Esophagus squamous epithelium (tissue), 4 donors: ENCODE measurements around the gene HUS1.

Experiments used
- POLR2A ChIP-seq, 4 donors: fragments of 450-650 bp; IDR thresholded peaks; one replicate each; pipeline ENCODE4 v1.6.1; 2017; ENCODE audit warnings: antibody characterized with exemption in 4 of 4, mild to moderate bottlenecking in 4 of 4, moderate library complexity in 3 of 4
- TF ChIP-seq, protein P1 (sequence below), 6 experiments: fragments of 450-650 bp in 4 of 6; fragments of 200-600 bp in 2 of 6; sonication (generic) in 2 of 6; IDR thresholded peaks; one replicate each; pipeline ENCODE4 v1.5.1; 2016 to 2019; ENCODE audit warnings: antibody characterized with exemption in 6 of 6, mild to moderate bottlenecking in 4 of 6, moderate library complexity in 4 of 6

DNA sequence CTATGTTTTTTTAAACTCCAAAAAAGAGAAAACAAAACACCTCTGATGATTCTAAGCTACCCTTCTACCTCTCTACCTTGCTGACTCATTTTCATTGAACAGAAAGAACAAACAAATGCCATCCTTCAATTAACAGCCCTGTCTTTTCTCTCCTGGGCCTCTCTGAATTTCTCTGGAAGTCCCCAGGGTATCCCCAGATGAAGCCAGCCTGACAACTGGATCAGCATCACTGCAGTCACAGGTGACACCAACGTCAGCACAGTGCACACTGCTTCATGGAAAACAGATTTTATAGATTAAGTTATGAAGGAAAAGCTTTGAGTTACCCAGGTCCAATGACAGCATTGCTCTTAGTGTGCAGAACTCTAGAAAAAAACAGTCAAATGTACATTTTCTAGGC lies 5.7 kb downstream of the HUS1 start:
- TF ChIP-seq, protein P1, sequence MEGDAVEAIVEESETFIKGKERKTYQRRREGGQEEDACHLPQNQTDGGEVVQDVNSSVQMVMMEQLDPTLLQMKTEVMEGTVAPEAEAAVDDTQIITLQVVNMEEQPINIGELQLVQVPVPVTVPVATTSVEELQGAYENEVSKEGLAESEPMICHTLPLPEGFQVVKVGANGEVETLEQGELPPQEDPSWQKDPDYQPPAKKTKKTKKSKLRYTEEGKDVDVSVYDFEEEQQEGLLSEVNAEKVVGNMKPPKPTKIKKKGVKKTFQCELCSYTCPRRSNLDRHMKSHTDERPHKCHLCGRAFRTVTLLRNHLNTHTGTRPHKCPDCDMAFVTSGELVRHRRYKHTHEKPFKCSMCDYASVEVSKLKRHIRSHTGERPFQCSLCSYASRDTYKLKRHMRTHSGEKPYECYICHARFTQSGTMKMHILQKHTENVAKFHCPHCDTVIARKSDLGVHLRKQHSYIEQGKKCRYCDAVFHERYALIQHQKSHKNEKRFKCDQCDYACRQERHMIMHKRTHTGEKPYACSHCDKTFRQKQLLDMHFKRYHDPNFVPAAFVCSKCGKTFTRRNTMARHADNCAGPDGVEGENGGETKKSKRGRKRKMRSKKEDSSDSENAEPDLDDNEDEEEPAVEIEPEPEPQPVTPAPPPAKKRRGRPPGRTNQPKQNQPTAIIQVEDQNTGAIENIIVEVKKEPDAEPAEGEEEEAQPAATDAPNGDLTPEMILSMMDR (IDR thresholded peaks at IDR 0.05): no peak
- TF ChIP-seq POLR2A (IDR thresholded peaks at IDR 0.05): no peak
